ENCODE data around the gene MRPS2.

- TF ChIP-seq, protein P1, sequence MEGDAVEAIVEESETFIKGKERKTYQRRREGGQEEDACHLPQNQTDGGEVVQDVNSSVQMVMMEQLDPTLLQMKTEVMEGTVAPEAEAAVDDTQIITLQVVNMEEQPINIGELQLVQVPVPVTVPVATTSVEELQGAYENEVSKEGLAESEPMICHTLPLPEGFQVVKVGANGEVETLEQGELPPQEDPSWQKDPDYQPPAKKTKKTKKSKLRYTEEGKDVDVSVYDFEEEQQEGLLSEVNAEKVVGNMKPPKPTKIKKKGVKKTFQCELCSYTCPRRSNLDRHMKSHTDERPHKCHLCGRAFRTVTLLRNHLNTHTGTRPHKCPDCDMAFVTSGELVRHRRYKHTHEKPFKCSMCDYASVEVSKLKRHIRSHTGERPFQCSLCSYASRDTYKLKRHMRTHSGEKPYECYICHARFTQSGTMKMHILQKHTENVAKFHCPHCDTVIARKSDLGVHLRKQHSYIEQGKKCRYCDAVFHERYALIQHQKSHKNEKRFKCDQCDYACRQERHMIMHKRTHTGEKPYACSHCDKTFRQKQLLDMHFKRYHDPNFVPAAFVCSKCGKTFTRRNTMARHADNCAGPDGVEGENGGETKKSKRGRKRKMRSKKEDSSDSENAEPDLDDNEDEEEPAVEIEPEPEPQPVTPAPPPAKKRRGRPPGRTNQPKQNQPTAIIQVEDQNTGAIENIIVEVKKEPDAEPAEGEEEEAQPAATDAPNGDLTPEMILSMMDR (IDR thresholded peaks at IDR 0.05): no peak
- TF ChIP-seq POLR2A (IDR thresholded peaks at IDR 0.05) (no peak), POLR2AphosphoS5 (IDR thresholded peaks at IDR 0.05; ENCODE audit: insufficient read depth in 1 of 2, low read depth in 1 of 2) (no peak)
Observed at GRCh38 chr9:135474915-135475314, 25.6 kb upstream of the MRPS2 start.

Data from vagina (tissue), 2 donors.